ENCODE data around the gene CPA5.

Gene CPA5

DNA sequence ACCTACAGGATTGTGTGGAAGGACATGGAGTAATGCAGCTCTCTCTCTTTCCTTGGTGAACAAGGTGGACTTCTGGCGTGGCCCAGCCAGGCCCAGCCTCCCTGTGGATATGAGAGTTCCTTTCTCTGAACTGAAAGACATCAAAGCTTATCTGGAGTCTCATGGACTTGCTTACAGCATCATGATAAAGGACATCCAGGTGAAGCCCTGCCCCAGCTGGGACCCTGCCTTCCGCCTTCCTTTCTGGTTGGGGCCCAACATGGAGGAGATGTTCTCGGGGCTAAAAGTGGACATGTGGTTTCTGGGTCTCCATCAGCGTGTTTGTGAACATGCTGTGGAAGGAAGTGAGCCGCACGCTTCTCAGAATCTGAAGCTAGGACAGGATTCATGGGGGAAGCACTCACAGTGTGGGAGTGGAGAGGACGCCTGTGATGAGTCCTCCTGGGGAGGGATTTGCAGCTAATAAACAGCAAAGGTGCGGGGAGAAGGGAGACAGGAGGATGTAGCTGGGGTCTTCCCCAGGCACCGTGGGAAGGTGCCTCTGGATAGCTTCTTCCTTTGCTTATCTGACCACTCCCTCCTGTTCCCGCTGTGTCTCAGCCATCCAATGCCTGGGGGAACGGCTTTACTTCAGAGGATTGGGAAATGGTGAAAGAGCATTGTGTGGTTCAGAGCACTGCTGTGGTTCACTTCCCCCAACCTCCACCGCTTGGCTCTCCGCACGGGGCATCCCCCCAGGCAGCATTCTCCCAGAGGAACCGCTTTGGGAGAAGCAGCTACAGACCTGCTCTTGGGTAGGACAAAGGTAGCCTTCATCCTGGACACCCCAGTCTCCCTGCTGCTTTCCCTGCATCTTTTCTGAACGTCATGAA is 5.5 kb downstream of the CPA5 start:
- Histone ChIP-seq H3K9me3 (ENCODE audit: control insufficient read depth, low read length) (no peaks in the 10 kb centered on the region), H3K4me1 (ENCODE audit: control insufficient read depth, insufficient read depth, low read length, poor library complexity, severe bottlenecking) (peaks cover 39% of the 10 kb centered on the region), H3K36me3 (ENCODE audit: control insufficient read depth, insufficient read depth, low read length) (no peaks in the 10 kb centered on the region), H3K4me3 (ENCODE audit: extremely low read depth, insufficient read depth, low read length, poor library complexity, severe bottlenecking) (no peak overlapping the region), H3K27ac (ENCODE audit: low read depth, low read length, severe bottlenecking) (peak overlapping the region; percentile 43)
- WGBS, 2 experiments (ENCODE audit: insufficient coverage in 2 of 2): 57 to 59% methylated on average over 11 to 12 of the region's 16 CpGs

DNA sequence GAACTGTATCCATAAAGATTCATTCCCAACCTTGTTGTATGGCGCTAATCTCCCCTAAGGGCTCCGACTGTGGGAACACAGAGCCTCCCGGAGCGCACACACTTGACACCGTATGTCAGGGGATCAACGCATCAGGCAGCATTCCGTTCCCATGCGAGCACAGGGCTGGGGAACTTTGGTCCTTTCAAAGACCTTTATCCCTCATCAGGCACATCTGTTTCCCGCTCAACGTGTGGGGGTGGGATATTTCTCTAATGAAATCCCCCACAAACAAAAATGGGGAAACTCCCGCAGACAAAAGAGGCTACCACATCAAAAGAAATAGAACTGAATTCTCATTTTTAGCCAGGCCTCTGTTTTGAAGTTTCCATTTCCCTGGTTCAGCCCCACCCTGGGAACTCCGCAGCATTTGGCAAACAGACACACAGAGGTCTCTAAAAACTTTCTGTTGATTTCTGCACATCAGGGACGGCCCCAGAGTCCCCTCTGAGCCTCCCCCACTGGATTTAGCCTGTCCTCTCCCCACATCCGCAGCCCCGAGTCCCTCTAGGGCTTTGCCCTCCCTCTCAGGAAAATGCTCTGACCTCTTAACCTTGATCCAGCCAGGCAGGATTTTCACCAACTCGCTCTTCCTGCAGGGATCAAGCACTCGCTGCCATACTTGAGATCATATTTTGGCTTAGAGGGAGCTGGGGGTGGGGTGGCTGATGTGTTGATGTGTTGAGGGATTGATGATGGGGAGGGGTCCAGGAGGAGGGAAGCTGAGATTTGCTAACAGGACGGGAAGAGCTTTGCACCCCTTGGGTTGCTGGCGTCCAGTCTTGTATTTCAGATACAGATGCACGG is 6.6 kb downstream of the CPA5 start:
- 62 to 64% methylated on average over 9 to 13 of the region's 20 CpGs for WGBS, 2 experiments (ENCODE audit: insufficient coverage in 2 of 2)
- Histone ChIP-seq H3K4me3 (ENCODE audit: extremely low read depth, insufficient read depth, low read length, poor library complexity, severe bottlenecking) (no peak overlapping the region), H3K27ac (ENCODE audit: low read depth, low read length, severe bottlenecking) (peak overlapping the region; percentile 58)

DNA sequence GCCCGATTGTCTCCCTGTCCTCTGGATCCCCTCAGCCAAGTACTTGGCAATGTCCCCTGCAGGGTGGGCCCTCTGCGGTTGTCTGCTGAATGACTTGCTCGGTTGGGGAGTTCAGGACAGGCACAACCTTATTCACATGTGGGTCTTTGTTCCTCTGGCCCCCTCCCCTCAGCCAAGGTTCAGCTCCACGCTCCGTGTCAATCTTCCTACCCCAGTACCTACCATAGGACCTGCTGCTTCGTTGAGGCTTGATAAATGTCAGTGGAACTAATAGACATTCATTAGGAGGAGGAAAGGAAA is 7.1 kb downstream of the CPA5 start:
- no peak overlapping the region for H3K4me3 ChIP-seq (ENCODE audit: extremely low read depth, insufficient read depth, low read length, poor library complexity, severe bottlenecking)
- peak overlapping the region; percentile 58 for H3K27ac ChIP-seq (ENCODE audit: low read depth, low read length, severe bottlenecking)
- 53 to 69% methylated on average over 3 of the region's 6 CpGs for WGBS, 2 experiments (ENCODE audit: insufficient coverage in 2 of 2)
- H3K9me3 ChIP-seq (ENCODE audit: control insufficient read depth, low read length): no peaks in the 10 kb centered on the region
- peaks cover 38% of the 10 kb centered on the region for H3K4me1 ChIP-seq (ENCODE audit: control insufficient read depth, insufficient read depth, low read length, poor library complexity, severe bottlenecking)
- no peaks in the 10 kb centered on the region for H3K36me3 ChIP-seq (ENCODE audit: control insufficient read depth, insufficient read depth, low read length)

More for the DNA sequence above, 6.6 kb downstream of the CPA5 start:
- Histone ChIP-seq H3K36me3 (ENCODE audit: control insufficient read depth, insufficient read depth, low read length) (no peaks in the 10 kb centered on the region), H3K4me1 (ENCODE audit: control insufficient read depth, insufficient read depth, low read length, poor library complexity, severe bottlenecking) (peaks cover 35% of the 10 kb centered on the region), H3K9me3 (ENCODE audit: control insufficient read depth, low read length) (no peaks in the 10 kb centered on the region)

DNA sequence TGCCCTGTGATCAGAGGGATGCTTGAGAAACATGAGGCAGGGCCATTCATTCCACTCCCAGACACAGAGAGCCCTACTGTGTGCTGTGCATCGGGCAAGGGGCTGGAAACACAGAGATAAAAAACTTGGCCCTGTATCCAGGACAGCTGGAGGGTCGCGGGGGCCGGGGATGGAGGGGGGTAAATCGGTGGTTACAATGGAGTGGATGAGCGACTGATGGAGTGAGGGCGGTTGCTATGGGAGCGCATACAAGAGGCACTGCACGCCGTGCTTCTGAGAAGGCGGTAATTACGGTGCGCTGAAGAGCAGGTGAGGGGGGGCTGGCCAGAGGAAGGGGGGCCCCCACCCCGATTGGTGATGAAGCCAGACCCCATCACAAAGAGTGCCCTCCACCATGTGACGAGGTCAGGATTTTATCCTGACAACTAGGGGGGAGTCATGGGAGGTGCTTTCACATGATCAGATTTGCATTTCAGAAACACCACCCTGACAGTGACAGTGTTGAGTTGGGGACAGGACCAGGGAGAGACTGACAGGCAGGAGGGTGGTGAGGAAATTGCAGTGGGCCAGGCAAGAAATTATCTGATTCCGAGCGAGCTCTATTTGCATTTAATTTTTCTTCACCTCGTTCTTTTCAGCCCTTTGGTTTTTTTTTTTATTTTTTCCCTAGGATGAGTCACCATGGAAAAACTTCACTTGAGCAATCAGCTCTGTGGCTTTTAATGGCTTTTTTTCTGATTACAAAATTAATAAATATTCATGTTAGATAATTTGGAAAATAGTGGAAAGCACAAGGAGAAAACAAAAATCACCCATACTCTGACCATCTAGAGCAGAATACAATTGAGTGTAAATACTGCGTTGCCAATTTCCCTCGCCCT is 7.8 kb downstream of the CPA5 start:
- Histone ChIP-seq H3K27ac (ENCODE audit: low read depth, low read length, severe bottlenecking) (peak overlapping the region; percentile 58), H3K4me1 (ENCODE audit: control insufficient read depth, insufficient read depth, low read length, poor library complexity, severe bottlenecking) (peaks cover 45% of the 10 kb centered on the region), H3K4me3 (ENCODE audit: extremely low read depth, insufficient read depth, low read length, poor library complexity, severe bottlenecking) (no peak overlapping the region), H3K9me3 (ENCODE audit: control insufficient read depth, low read length) (no peaks in the 10 kb centered on the region), H3K36me3 (ENCODE audit: control insufficient read depth, insufficient read depth, low read length) (no peaks in the 10 kb centered on the region)
- WGBS, 2 experiments (ENCODE audit: insufficient coverage in 2 of 2): 71 to 75% methylated on average over 16 to 18 of the region's 20 CpGs

DNA sequence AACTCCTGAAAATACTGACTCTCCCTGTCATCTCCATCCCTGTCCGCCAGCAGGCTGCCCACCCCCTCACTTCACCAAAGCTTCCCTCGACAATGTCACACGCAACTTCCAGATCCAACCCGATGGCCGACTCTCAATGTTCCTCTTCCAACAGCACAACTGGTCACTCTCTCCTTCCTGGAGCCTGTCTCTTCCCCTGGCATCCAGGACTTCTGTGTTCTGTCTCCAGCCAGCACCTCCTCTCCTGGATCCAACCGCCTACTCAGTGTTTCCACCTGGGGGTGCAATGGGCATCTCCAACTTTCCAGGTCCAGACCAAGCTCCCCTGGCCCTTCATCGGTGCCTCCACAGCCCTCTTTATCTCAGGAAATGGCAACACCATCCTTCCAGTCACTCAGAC is 8.6 kb downstream of the CPA5 start:
- Histone ChIP-seq H3K36me3 (ENCODE audit: control insufficient read depth, insufficient read depth, low read length) (no peaks in the 10 kb centered on the region), H3K9me3 (ENCODE audit: control insufficient read depth, low read length) (no peaks in the 10 kb centered on the region), H3K4me1 (ENCODE audit: control insufficient read depth, insufficient read depth, low read length, poor library complexity, severe bottlenecking) (peaks cover 47% of the 10 kb centered on the region), H3K4me3 (ENCODE audit: extremely low read depth, insufficient read depth, low read length, poor library complexity, severe bottlenecking) (no peak overlapping the region), H3K27ac (ENCODE audit: low read depth, low read length, severe bottlenecking) (no peak overlapping the region)
- 94 to 95% methylated on average over 7 of the region's 7 CpGs for WGBS, 2 experiments (ENCODE audit: insufficient coverage in 2 of 2)

DNA sequence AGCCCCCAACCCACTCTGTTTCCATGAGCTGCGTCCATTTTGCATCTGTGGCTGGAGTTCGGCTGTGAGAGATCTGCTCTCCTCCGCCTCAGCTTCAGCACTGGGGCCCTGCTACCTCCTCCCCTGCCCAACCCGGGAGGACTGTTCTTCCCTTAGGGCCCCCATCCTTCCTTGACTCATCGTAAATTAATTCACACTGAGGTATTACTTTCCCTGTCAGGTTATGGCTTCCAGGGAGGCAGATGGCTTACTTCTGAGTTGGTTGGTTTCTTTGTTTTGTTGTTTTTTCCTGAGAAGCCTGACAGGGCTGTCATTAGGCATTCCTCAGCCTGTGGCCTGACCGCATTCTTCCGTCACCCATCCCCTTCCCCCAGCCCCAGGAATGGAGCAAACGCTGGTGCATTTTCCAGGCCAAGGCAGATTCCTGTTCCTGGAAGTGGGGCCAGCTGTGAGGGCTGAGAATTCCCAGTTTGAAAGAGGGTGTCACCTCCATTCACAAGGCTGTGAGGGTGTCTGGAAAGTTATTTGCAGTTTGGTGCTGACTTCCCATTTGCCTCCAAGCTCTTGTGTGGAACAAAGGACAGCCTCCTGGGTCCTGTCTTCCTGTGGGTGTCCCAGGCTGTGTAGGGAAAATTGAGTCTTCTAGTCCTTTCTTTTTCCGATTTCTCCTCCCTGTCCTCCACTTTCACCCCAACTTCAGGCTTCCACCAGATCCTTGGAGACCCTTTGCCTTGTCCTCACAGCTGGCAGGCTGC is 11.7 kb downstream of the CPA5 start:
- WGBS, 2 experiments (ENCODE audit: insufficient coverage in 2 of 2): 24% methylated on average over 6 of the region's 9 CpGs
- Histone ChIP-seq H3K27ac (ENCODE audit: low read depth, low read length, severe bottlenecking) (peak overlapping the region; percentile 99), H3K36me3 (ENCODE audit: control insufficient read depth, insufficient read depth, low read length) (no peaks in the 10 kb centered on the region), H3K9me3 (ENCODE audit: control insufficient read depth, low read length) (peaks cover 28% of the 10 kb centered on the region), H3K4me1 (ENCODE audit: control insufficient read depth, insufficient read depth, low read length, poor library complexity, severe bottlenecking) (peaks cover 40% of the 10 kb centered on the region), H3K4me3 (ENCODE audit: extremely low read depth, insufficient read depth, low read length, poor library complexity, severe bottlenecking) (no peak overlapping the region)

DNA sequence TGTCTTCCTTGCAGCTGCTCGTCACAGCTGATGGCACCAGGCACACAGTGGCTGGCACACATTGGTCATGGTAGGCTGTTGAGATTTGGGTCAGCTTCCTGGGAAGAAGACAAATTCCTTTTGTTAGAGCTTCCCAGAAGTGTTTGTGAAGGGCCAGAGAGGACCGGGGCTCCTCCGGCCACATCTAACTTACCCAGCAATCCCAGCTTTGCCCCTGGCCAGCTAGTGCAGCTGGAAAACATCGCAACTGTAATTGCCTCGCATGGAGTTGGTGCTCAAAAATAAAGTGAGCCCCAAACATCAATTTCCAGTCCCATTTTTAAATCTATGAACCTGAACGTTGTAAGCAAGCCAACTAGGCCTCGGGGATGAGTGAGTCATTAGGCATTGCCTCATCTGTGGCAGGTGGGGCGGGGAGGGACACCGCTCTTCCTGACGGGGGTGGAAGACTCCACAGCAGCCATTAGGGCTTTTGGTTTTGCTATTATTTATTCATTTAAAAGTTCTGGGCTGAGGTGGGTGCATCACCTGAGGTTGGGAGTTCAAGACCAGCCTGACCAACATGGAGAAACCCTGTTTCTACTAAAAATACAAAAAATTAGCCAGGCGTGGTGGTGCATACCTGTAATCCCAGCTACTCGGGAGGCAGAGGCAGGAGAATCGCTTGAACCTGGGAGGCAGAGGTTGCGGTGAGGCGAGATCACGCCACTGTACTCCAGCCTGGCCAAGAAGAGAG is 12.4 kb downstream of the CPA5 start:
- Histone ChIP-seq H3K4me3 (ENCODE audit: extremely low read depth, insufficient read depth, low read length, poor library complexity, severe bottlenecking) (no peak overlapping the region), H3K9me3 (ENCODE audit: control insufficient read depth, low read length) (peaks cover 28% of the 10 kb centered on the region), H3K36me3 (ENCODE audit: control insufficient read depth, insufficient read depth, low read length) (no peaks in the 10 kb centered on the region), H3K27ac (ENCODE audit: low read depth, low read length, severe bottlenecking) (peak overlapping the region; percentile 99), H3K4me1 (ENCODE audit: control insufficient read depth, insufficient read depth, low read length, poor library complexity, severe bottlenecking) (peaks cover 33% of the 10 kb centered on the region)
- WGBS, 2 experiments (ENCODE audit: insufficient coverage in 2 of 2): 84 to 92% methylated on average over 6 to 7 of the region's 16 CpGs

DNA sequence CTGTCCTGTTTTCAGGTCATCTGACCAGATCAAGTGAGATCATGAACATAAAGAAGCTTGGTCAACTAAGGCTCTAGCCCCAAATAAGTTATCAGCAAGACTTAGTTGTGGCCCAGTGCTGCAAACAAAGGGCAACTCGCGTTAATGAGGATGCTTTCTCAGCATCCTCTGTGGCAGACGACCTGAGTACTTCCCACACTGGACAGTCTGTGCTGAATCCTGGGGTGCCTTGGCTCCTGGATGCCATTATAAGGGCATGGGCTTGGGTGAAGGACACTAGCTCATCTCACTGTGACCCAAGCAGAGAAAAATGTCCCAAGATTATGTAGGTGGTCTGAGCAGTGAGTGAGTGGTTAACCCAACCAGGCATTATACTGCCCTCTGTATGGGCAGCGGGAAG is 13.9 kb downstream of the CPA5 start:
- Histone ChIP-seq H3K4me1 (ENCODE audit: control insufficient read depth, insufficient read depth, low read length, poor library complexity, severe bottlenecking) (peaks cover 26% of the 10 kb centered on the region), H3K4me3 (ENCODE audit: extremely low read depth, insufficient read depth, low read length, poor library complexity, severe bottlenecking) (no peak overlapping the region), H3K27ac (ENCODE audit: low read depth, low read length, severe bottlenecking) (no peak overlapping the region), H3K9me3 (ENCODE audit: control insufficient read depth, low read length) (peaks cover 28% of the 10 kb centered on the region), H3K36me3 (ENCODE audit: control insufficient read depth, insufficient read depth, low read length) (no peaks in the 10 kb centered on the region)
- WGBS, 2 experiments (ENCODE audit: insufficient coverage in 2 of 2): 90 to 97% methylated on average over 4 of the region's 4 CpGs

DNA sequence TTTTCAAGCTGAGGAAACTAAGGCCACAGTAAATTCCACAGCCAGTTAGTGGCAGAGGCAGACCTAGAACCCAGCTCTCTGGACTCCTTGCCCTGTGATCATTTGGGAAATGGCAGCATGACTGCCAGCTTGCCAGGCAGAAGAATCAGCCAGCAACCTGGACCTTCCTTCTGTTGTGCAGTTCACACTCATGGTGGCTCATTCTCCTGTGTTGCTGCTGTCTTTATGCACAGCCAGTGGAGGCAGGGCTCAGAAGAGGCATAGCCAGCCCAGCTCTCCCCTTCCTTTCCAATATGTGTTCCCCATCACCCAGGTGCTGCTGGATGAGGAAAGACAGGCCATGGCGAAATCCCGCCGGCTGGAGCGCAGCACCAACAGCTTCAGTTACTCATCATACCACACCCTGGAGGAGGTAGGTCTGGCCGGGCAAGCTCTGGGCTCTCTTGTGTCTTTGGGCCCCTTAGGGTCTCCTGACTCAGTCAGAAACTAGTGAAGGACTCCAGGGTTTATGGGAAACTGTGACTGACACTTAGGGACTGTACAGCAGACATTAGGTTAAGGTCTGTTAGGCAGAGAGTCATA is 14.8 kb downstream of the CPA5 start:
- no CpG with 5 or more reads among the region's 5 CpGs for WGBS, 2 experiments (ENCODE audit: insufficient coverage in 2 of 2)
- Histone ChIP-seq H3K4me3 (ENCODE audit: extremely low read depth, insufficient read depth, low read length, poor library complexity, severe bottlenecking) (no peak overlapping the region), H3K4me1 (ENCODE audit: control insufficient read depth, insufficient read depth, low read length, poor library complexity, severe bottlenecking) (peaks cover 30% of the 10 kb centered on the region), H3K27ac (ENCODE audit: low read depth, low read length, severe bottlenecking) (no peak overlapping the region), H3K36me3 (ENCODE audit: control insufficient read depth, insufficient read depth, low read length) (no peaks in the 10 kb centered on the region), H3K9me3 (ENCODE audit: control insufficient read depth, low read length) (peaks cover 28% of the 10 kb centered on the region)
